Mucosa of rectum (tissue), 2 donors: ENCODE data around the gene S100PBP.
A peak's percentile ranks its signal among the peaks of the same experiment; 100 is the strongest.

Source experiments
- H3K27ac ChIP-seq, 2 donors: one replicate each; pipeline ENCODE4 v1.7.0; 2013; ENCODE audit warnings: inconsistent platforms in 2 of 2, low read depth in 2 of 2, low read length in 2 of 2
- H3K27me3 ChIP-seq, 2 donors: one replicate each; pipeline ENCODE4 v1.7.0; 2013; ENCODE audit warnings: low read length in 2 of 2; ENCODE audit not compliant: control insufficient read depth in 2 of 2, insufficient read depth in 2 of 2
- H3K36me3 ChIP-seq, 2 donors: one replicate each; pipeline ENCODE4 v1.7.0; 2013; ENCODE audit warnings: low read length in 2 of 2; ENCODE audit not compliant: control insufficient read depth in 2 of 2, insufficient read depth in 2 of 2
- H3K4me1 ChIP-seq, 2 donors: one replicate each; pipeline ENCODE4 v1.7.0; 2013; ENCODE audit warnings: low read length in 2 of 2, mild to moderate bottlenecking in 1 of 2; ENCODE audit not compliant: control insufficient read depth in 2 of 2, insufficient read depth in 2 of 2
- H3K4me3 ChIP-seq, 2 donors: one replicate each; pipeline ENCODE4 v1.7.0; 2013; ENCODE audit warnings: low read length in 2 of 2
- H3K9ac ChIP-seq, 2 donors: one replicate each; pipeline ENCODE4 v1.7.0; 2013; ENCODE audit warnings: low read length in 2 of 2, low read depth in 1 of 2, mild to moderate bottlenecking in 1 of 2
- H3K9me3 ChIP-seq, 2 donors: one replicate each; pipeline ENCODE4 v1.7.0; 2013; ENCODE audit warnings: low read length in 2 of 2; ENCODE audit not compliant: control insufficient read depth in 2 of 2
- donor health status: healthy.
- donor health status: Normal muscosa, but diverticular disease.

Gene S100PBP

GRCh38 chr1:32773764-32774463, 43.5 kb upstream of the S100PBP start:
- no peaks in the 10 kb centered on the region for H3K9me3 ChIP-seq
- H3K27me3 ChIP-seq, result no peaks in the 10 kb centered on the region
- no peak overlapping the region for H3K4me3 ChIP-seq
- H3K4me1 ChIP-seq, result peaks cover 2 to 3% of the 10 kb centered on the region in 2 donors
- H3K36me3 ChIP-seq, result peaks cover 46 to 48% of the 10 kb centered on the region in 2 donors
- no peak overlapping the region for H3K9ac ChIP-seq
- H3K27ac ChIP-seq, result no peak overlapping the region

- Histone ChIP-seq H3K27ac (no peak overlapping the region), H3K9ac (no peak overlapping the region), H3K4me3 (no peak overlapping the region), H3K36me3 (peaks cover 48 to 50% of the 10 kb centered on the region in 2 donors), H3K27me3 (no peaks in the 10 kb centered on the region), H3K4me1 (peaks cover 2 to 3% of the 10 kb centered on the region in 2 donors), H3K9me3 (no peaks in the 10 kb centered on the region)
Observed at GRCh38 chr1:32774464-32774808, 43.0 kb upstream of the S100PBP start.

- peaks cover 2 to 3% of the 10 kb centered on the region in 2 donors for H3K4me1 ChIP-seq
- H3K36me3 ChIP-seq, result peaks cover 52 to 54% of the 10 kb centered on the region in 2 donors
- H3K4me3 ChIP-seq, result no peak overlapping the region
- H3K27ac ChIP-seq, result no peak overlapping the region
- H3K9ac ChIP-seq, result peak overlapping the region in 1 of 2 donors; percentile 6
- no peaks in the 10 kb centered on the region for H3K27me3 ChIP-seq
- H3K9me3 ChIP-seq, result no peaks in the 10 kb centered on the region
Observed at GRCh38 chr1:32774950-32775634, 42.4 kb upstream of the S100PBP start.

DNA sequence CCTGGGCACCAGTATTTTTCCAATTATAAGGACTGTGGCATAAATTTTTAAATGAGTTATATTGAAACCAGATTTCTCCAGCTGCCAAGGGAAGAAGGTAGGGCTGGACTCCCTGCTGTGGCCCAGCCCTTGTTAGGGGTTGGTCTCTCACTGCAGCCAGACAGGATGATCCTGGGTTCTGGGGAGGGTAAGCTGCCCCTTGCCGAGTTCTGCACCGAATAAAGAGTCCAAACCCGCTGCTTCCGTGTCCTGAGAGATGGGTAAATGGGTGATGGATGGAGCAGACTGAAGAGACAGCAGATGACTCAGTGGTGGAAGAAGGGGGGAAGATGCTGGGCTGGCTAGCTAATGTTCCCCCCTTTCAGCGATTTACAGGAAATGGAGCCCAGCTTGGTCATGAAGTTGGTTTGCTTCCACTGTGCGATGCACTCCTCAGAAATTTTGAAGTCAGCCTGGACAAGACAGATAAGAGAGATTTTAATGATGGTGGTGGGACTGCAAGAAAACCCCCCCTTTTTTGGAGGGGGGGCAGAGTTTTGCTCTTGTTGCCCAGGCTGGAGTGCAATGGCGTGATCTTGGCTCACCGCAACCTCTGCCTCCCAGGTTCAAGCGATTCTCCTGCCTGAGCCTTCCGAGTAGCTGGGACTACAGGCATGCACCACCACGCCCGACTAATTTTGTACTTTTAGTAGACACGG, 41.7 kb upstream of the S100PBP start:
- Histone ChIP-seq H3K27ac (no peak overlapping the region), H3K36me3 (peaks cover 58 to 59% of the 10 kb centered on the region in 2 donors), H3K9ac (no peak overlapping the region), H3K27me3 (no peaks in the 10 kb centered on the region), H3K4me1 (peaks cover 2 to 3% of the 10 kb centered on the region in 2 donors), H3K4me3 (no peak overlapping the region), H3K9me3 (no peaks in the 10 kb centered on the region)

GRCh38 chr1:32779242-32779641, 38.2 kb upstream of the S100PBP start:
- Histone ChIP-seq H3K4me1 (peaks cover 0 to 2% of the 10 kb centered on the region in 2 donors), H3K36me3 (peaks cover 62 to 67% of the 10 kb centered on the region in 2 donors), H3K27ac (no peak overlapping the region), H3K4me3 (no peak overlapping the region), H3K9me3 (no peaks in the 10 kb centered on the region), H3K27me3 (no peaks in the 10 kb centered on the region), H3K9ac (no peak overlapping the region)

GRCh38 chr1:32780005-32780404, 37.4 kb upstream of the S100PBP start:
- peaks cover 62 to 64% of the 10 kb centered on the region in 2 donors for H3K36me3 ChIP-seq
- H3K9me3 ChIP-seq, result no peaks in the 10 kb centered on the region
- no peaks in the 10 kb centered on the region for H3K27me3 ChIP-seq
- H3K9ac ChIP-seq, result no peak overlapping the region
- H3K4me1 ChIP-seq, result peaks cover 0 to 2% of the 10 kb centered on the region in 2 donors
- no peak overlapping the region for H3K4me3 ChIP-seq
- no peak overlapping the region for H3K27ac ChIP-seq

DNA sequence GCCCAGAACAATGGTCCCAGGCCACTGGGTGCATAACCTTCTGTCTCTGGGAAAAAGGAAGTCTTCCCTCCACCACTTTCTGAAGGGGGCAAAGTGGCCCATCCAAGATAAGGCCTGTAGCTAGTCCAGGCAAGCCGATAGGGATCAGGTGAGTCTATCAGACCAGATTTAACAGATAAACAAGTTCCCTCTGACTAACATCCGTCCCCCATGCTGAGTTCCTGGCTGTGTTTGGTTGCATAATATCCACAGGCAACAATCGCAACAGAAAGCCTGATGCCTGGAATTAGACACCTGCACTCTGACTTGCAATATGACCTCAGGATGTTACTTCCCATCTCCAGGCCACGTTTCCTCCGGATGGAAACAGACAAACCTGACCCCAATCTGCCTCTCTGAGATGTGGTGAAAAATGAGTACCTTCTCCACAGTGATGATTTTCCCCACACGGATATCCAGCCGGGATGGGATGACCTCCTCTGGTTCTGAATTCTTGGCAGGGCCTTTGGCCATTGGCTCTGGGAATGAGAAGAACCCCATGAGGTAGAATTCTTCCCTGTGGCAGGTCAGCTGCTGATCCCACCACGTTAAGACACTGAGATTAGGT, 36.7 kb upstream of the S100PBP start:
- Histone ChIP-seq H3K4me1 (no peaks in the 10 kb centered on the region), H3K27ac (no peak overlapping the region), H3K9me3 (no peaks in the 10 kb centered on the region), H3K27me3 (no peaks in the 10 kb centered on the region), H3K4me3 (no peak overlapping the region), H3K36me3 (peaks cover 55 to 57% of the 10 kb centered on the region in 2 donors), H3K9ac (no peak overlapping the region)

GRCh38 chr1:32782086-32782485, 35.4 kb upstream of the S100PBP start:
- Histone ChIP-seq H3K4me3 (no peak overlapping the region), H3K9ac (no peak overlapping the region), H3K9me3 (no peaks in the 10 kb centered on the region), H3K27me3 (no peaks in the 10 kb centered on the region), H3K27ac (no peak overlapping the region), H3K4me1 (no peaks in the 10 kb centered on the region), H3K36me3 (peaks cover 56 to 61% of the 10 kb centered on the region in 2 donors)

DNA sequence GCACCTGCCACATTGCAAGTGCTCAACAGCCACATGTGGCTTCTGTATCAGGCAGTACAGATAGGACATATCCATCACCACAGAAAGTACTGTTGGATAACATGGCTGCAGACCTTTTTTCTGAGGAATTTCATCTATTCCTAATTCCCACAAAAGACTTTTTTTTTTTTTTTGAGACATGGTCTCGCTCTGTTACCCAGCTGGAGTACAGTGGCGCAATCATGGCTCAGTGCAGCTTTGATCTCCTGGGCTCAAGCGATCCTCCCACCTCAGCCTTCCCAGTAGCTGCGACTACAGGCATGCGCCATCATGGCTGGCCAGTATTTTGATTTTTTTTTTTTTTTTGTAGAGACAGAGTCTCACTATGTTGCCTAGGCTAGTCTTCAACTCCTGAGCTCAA, 33.6 kb upstream of the S100PBP start:
- Histone ChIP-seq H3K4me1 (no peaks in the 10 kb centered on the region), H3K36me3 (peaks cover 55 to 61% of the 10 kb centered on the region in 2 donors), H3K27me3 (no peaks in the 10 kb centered on the region), H3K4me3 (no peak overlapping the region), H3K9ac (no peak overlapping the region), H3K27ac (no peak overlapping the region), H3K9me3 (no peaks in the 10 kb centered on the region)

DNA sequence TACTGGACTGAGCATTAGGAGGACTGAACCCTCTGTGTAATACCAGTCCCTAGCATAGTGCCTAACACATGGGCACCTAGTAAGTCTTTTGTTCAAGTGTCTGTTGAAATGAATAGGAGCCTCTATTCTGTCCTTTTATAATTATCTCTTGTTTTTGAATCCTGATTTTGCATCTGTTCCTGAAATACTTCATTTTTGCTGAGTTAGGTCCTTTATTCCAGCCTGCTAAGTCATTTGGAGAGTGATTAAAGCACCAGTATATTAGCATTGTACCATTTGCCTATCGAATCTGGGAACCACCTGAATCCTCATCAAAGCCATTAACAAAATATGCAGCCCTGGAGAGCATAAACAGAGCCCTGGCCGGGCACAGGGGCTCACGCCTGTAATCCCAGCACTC, 32.6 kb upstream of the S100PBP start:
- H3K4me1 ChIP-seq, result no peaks in the 10 kb centered on the region

More for the DNA sequence above, 32.6 kb upstream of the S100PBP start:
- no peaks in the 10 kb centered on the region for H3K9me3 ChIP-seq
- H3K27me3 ChIP-seq, result no peaks in the 10 kb centered on the region
- H3K9ac ChIP-seq, result no peak overlapping the region
- H3K36me3 ChIP-seq, result peaks cover 46 to 51% of the 10 kb centered on the region in 2 donors
- no peak overlapping the region for H3K27ac ChIP-seq
- H3K4me3 ChIP-seq, result no peak overlapping the region
